NCI-H748 (cell line): ENCODE measurements around the gene RBM8A.

Source experiments
- DNase-seq: peaks from one replicate; lab custom pipeline; 2025; ENCODE audit not compliant: unreplicated experiment; lab: John Stamatoyannopoulos, UW

The RBM8A gene

GRCh38 chr1:145884675-145885074, 42.6 kb downstream of the RBM8A start:
- no peak for DNase-seq

- peak; percentile 99 for DNase-seq
Measured at GRCh38 chr1:145879775-145880174, 47.5 kb downstream of the RBM8A start.

- peak; percentile 34 for DNase-seq
Measured at GRCh38 chr1:145878724-145879123, 48.6 kb downstream of the RBM8A start.

GRCh38 chr1:145877923-145878486, 49.3 kb downstream of the RBM8A start:
- DNase-seq = no peak

GRCh38 chr1:145874646-145875045, 52.6 kb downstream of the RBM8A start:
- DNase-seq = no peak

- DNase-seq = no peak
Measured at GRCh38 chr1:145871994-145872924, 55.0 kb downstream of the RBM8A start.
